Uterine smooth muscle cell (primary cell): ENCODE measurements around the gene ZNF561. TPM values are rescaled to one million over a fixed set of nuclear protein-coding genes. Genes with fewer than 3 reads are reported as not detected.

Source experiments
- total RNA-seq: library from RNA; depleted of rRNA; stranded (reverse); fragments of >200 nt; gene quantifications from 2 replicates; pipeline ENCODE4 v1.2.3, GENCODE V29; 2014

ZNF561 gene
- total RNA-seq, result 43.3 and 59.1 TPM in 2 replicates

GRCh38 chr19:9621156-9622037 is at the start of gene ZNF561:
Gene ZNF561 (minus strand): TSS chr19:9621232. CDS start chr19:9619456, 1,776 bp downstream.

GRCh38 chr19:9584073-9584833 is 36.8 kb downstream of the ZNF561 start, which contains the start of gene ZNF121:
Gene ZNF121 (minus strand): TSS chr19:9584504. CDS start chr19:9568097, 16,407 bp downstream.

Other genes with a start within 250 kb of the ZNF561 start
- 7.1 and 12.4 TPM in 2 replicates for gene ZNF266, start 185.7 kb downstream of the ZNF561 start, total RNA-seq
- 0.11 and 0.75 TPM in 2 replicates for gene ZNF560, start 122.6 kb downstream of the ZNF561 start, total RNA-seq
- gene ZNF426, start 82.6 kb downstream of the ZNF561 start, total RNA-seq, result 19.4 and 25.7 TPM in 2 replicates
- gene ZNF121, start 36.7 kb downstream of the ZNF561 start, total RNA-seq, result 41.0 and 45.8 TPM in 2 replicates
- gene ZNF562, start 53.9 kb upstream of the ZNF561 start, total RNA-seq, result 26.0 and 28.0 TPM in 2 replicates
- 7.9 and 14.4 TPM in 2 replicates for gene ZNF846, start 147.5 kb upstream of the ZNF561 start, total RNA-seq
- gene FBXL12, start 197.8 kb upstream of the ZNF561 start, total RNA-seq, result 18.8 and 19.6 TPM in 2 replicates
- 168 and 171 TPM in 2 replicates for gene UBL5, start 206.7 kb upstream of the ZNF561 start, total RNA-seq
- 94.2 and 123 TPM in 2 replicates for gene PIN1, start 214.1 kb upstream of the ZNF561 start, total RNA-seq